Measurements from ENCODE around the gene MACROD1.
A peak's percentile ranks its signal among the peaks of the same experiment; 100 is the strongest.

The MACROD1 gene

DNA sequence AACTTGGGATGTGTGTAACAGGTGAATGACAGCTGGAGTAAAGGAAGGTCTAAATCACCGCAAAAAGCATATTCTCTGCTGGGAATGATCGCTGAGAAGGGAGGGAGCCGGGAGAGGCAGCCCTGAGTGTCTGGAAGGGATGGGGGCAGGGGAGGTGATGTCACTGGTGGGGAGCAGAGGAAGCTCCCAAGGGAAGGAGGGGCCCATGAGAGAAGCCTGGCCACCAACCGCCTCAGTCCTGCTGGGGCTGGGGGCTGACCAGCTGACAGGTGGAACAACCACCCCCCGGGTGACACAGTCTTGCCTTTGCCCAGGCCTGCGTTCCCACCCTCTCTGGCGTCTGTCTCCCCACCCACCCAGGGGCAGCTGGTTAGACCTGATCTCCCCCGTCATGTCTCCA is 136.1 kb downstream of the MACROD1 start:
- DNase-seq = no peak

DNA sequence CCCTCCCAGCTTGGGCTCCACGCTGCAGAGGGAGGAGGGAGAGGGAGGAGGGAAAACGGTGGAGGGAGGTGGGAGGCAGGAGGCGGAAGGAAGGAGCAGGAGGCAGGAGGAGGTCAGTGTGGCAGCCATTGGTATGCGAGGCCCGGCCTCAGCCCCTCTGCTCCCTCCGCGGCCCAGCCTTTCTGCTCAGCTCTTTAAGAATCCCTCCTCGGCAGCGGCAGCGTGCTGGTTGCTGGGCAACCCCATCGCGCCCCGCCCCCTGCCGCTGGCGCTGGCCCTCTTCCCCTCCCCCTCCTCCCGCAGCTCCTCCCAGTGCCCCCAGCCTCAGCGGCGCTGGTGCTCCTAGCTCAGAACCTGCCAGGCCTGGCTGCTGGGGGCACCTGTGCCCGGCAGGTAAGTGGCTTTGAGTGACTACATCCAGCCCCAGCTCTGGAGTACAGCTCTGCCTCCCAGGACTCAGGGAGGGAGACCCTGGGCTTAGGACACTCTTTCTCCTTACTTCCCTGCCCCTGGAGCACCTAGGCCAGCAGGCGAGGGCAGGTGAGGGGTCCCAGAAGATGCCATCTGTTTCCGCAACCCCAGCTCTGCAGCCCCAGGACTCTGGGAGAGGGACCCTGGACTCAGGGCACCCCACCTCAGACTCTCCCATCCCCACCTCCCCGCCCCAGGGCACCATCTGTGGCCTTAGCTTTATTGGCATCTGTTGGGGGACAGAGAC is 137.4 kb downstream of the MACROD1 start:
- no peak for DNase-seq

DNA sequence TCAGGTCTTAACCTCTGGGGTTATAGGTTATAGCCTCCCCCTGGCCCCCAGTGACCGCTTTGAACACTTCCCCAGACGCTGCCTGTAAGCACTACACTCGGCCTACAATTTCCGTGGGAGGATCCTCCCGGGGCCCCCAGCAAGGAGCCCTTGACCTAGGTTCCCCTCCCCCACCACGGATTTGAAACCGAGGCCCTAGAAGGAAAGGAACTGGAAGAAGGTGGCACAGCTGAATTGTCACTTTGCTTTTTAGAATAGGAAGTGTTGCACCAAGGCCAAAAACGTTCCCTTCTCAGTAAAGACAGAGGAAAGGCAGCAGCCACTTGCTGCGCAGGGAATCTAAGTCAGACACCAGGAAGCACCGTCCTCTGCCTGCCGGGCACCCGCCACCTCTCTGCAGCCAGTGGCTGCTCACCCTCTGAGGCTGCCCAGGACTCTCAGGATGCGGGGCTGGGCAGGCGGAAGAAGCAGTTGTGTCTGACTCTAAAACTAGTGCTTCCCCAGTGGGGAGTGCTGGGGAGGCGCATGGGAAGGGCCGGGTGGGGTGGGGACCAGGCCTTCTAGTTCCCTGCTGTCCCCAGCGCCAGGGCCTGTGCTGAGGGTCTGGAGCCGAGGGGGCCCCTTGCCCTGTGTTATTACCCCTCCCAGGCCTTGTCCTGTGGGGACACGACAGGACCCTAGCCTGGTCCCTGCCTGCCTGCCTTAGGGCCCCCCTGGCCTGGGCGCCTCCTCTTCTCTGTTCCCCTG is 138.1 kb downstream of the MACROD1 start:
- DNase-seq = no peak

- DNase-seq = no peak
These were observed 139.2 kb downstream of the MACROD1 start for GRCh38 chr11:64026575-64027205.

DNA sequence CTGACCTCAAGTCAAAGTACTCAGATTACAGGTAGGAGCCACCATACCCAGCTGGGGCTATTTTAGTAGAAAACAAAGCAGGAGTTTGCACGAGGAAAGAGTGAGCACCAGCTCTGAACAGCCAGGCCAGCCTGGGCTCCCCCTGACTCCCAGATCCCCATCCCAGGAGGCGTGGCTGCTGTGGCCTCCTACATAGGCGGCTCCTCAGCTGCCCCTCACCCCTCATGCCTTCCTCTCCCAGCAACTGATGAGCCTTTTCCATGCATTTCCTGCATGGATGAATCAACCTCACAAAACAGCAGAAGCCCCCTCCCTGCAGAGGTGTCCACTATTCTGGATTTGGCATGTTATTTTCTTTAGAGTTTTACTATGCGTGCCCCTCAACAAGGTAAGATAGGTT is 140.7 kb downstream of the MACROD1 start:
- no peak for DNase-seq

DNA sequence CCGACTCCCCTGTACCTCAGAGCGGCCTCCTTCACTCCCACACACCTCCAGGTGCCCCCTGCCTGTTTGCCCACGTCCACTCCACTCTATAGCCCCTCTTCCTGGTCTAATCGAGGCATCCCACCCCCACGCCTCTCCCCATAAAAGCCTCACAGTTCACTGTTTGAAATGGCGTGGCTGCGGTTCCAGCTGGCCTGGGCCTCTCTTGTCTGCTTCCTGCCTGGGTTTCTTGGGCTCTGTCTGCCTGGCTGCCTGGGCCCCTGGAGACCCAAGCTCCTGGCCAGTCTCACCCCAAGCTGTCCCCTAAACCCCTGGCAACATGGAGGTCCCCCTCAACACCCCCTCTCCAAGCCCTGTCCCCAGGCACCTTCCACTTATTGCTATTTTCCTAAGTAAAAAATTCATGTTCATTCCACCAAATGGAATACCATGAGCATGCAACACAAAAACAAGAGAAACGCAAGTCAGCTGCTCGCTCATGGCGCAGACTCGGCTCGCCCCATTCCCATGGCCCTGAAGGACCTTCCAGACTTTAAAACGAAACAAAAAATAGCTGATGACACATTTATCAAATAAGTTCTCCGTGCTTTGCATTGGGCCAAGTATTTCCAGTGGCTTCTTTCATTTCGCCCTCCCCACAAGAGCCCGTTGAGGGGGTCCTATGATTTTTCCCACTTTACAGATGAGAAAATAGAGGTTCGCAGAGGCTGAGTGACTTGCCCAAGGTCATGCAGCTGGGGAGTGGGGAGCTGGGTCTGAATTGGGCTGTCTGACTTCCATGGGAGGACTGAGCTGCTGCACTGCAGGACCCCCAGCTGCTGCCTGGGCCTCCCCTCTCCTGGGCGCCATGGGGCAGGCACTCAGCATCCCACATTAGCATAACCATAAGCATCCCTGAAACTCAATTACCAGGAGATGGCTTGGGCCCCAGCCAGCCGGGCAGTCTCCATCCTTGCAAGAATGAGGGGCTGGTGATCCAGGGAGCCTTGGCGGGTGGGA is 141.9 kb downstream of the MACROD1 start:
- no peak for DNase-seq

DNA sequence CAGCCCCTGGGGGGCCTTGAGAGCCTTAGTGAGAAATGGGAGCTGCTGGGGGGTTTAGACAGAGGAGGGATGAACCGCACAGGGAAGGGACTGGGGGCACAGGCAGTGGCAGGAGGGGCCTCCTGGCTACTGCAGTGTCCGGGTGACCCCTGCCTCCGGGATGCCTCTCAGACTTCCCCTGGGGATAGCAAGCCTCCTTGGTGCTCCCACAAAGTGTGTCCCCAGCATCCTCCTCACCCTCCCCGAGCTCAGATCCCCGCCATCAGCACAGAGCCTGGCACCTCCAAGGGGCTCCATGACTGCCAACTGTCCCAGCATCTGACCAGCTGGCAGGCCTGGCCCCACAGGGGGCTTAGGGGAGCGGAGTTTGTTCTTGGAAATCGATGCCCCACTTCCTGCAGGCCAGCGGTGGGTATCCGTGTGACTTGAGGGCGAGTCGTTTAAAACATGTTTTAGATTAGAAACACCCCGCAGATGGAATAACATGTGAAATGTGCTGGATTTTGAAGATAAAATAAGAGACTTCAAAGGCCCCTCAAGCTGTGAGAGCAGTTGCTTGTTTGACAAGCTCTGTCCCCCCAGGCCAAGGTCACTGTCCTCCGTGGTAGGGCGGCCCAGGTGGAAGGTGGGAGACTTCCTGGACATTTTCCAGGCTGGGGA is 143.7 kb downstream of the MACROD1 start:
- no peak for DNase-seq

DNA sequence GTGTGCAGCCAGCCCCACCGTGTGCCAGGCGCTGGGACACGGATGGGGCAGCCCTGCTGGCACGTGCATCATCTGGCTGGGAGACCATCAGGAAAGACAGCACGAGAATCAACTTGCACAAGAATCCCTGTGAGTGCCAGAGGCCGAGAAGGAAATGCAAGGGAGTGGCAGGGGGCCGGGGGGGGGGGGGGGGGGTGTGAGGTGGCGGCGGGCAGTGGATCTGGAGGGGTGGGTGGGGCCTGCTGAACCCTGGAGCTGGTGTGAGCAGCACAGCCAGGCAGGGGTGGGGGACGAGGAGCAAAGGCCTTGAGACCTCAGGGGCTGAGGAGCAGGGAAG is 144.2 kb downstream of the MACROD1 start:
- DNase-seq = peak; percentile 38

- no peak for DNase-seq
These were observed 144.7 kb downstream of the MACROD1 start for GRCh38 chr11:64020976-64021756.

DNA sequence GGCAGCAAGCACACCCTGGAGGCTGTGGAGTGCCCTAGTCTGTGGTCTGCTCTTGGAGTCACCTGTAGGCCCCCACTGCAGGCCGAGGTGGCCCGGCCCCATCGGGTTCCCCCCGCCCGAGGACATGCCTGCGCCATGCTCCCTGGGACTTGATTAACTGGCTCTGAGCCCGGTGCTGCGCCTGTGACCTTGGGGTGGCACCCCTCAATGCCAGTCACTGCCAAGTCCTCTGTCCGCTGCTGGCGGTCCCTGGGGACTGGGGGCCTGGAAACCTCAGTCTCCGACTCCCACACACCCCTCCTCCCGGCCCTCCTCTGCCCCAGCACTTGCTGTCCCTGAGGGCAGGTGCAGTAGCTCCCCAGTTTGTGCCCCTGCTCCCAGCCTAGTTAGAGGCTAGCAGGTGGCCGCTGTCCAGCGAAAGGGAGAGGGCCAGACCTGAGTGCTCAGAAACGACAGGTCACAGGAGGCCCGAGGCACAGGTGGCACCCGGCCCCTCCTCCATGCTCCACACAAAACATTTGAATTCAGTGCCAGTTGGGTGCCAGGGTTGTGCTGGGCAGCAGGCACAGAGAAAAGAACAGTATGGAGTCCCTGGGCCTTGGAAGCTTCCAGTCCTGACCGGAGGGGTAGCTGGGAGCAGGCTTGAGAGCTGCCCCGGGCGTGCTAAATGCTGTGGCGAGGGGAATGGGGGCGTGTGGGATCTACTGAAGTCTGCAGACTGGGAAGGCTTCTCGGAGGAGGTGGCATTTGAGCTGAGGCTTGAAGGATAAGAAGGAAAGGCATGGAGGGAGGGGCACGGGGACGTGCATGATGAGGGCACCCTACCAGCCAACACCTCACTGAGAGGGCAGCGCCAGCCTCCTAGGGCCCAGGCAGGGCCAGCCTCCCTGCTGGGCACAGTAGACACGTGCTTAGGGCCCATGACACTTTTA is 146.5 kb downstream of the MACROD1 start:
- DNase-seq = no peak

DNA sequence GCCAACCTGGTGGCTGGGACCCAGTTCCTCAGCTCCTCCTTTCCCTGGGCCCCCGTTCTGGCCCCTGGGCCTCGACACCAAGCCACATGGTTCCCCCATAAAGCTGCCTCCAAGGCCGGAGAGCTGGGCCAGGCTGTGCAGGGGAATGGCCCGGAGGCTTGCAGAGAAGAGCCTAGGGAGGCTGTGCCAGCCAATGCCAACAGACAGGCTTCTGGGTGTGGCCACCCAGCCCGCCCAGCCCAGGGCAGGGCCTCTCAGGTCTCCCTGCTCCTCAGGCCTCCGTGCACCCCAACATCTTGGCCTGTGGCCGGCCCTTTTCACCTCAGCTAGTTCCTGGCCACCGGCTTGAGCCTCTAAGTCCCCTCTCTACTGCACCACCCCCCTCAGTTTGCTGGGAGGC is 147.6 kb downstream of the MACROD1 start:
- DNase-seq = no peak

DNA sequence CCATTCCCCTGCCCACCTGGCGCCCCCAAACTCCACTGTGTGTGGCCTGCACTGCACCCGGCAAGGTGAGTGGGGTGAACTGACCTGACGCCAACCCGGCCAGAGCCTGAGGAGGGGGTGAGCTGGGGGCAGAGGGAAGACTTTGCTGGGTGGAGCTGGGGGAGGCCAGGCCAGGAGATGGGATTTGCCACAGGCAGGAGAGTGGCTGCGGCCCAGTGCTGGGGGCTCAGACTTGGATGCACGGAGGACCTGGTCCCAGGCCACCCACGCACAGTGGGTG is 148.0 kb downstream of the MACROD1 start:
- DNase-seq = no peak

GRCh38 chr11:64015935-64016845 is 149.7 kb downstream of the MACROD1 start:
- peak; percentile 42 for DNase-seq

- no peak for DNase-seq
These were observed 150.4 kb downstream of the MACROD1 start for GRCh38 chr11:64015510-64015909.

GRCh38 chr11:64014356-64014755 is 151.6 kb downstream of the MACROD1 start:
- no peak for DNase-seq

DNA sequence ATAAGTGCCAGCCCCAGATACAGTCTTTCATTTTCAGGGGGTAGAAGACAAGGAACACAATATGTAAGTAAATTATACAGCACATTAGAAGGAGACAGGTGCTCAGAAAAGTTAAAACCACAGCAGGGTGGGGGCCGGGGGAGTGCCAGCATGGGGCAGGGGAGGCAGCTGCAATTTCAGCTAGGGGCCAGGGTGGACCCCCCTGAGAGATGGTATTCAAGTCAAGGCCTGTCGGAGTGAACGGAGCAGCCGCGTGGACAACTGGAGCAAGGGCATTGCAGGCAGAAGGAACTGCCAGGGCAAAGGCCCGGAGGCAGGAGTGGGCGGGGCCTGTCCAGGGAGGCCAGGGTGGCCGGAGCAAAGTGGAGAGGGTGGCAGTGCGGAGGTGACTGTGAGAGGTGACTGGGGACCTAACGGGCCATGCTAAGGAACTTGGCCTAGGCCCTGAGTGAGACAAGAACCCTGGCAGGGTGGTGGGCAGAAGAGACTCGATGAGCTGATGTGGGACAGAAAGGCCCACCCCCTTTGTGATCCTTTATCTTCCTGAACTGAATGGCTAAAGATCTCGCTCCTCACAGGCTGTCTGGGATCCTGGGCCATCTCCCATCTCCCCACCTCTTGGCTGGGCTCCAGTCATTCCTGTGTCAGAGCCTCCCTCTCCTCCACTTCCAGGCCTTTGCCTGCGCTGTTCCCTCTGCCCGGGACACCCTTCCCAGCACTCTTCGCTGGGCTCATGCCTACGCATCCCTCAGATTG is 152.6 kb downstream of the MACROD1 start:
- DNase-seq = no peak

GRCh38 chr11:64011371-64011770 is 154.5 kb downstream of the MACROD1 start:
- DNase-seq = no peak

DNA sequence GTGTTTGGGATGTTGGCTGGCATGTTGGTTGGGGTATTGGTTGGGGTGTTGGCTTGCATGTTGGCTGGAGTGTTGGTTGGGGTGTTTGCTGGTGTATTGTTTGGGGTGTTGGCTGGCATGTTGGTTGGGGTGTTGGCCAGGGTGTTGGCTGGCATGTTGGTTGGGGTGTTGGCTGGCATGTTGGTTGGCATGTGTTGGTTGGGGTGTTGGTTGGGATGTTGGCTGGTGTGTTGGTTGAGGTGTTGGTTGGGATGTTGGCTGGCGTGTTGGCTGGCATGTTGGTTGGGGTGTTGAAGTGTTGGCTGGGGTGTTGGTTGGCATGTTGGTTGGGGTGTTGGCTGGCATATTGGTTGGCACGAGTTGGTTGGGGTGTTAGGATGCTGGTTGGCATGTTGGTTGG is 155.1 kb downstream of the MACROD1 start:
- no peak for DNase-seq

DNA sequence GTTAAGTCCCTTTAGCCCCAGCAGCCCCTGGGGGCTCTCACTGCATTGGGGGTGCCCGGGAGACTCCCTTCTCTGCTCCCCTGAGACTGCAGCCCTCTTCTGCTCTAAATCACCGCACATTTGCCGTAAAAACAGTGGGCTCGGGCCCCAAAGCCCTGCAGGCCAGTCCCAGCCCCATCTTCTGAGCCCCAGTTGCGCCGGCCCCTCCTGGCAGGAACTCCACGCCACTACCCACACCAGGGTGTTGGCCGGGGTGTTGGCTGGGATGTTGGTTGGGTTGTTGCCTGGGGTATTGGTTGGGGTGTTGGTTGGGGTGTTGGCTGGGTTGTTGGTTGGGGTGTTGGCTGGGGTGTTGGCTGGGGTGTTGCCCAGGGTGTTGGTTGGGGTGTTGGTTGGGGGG is 156.2 kb downstream of the MACROD1 start:
- no peak for DNase-seq
